Measurements from ENCODE around the gene RAPGEF1. TPM values are rescaled to one million over a fixed set of nuclear protein-coding genes. Genes with fewer than 3 reads are reported as not detected.

RAPGEF1 gene
- total and polyA plus RNA-seq, 9 of the 15 experiments (the other 6 are each of a cell fraction or from before 2014, with no cell fraction given): 0.06 to 44.1 (median 19.9) TPM

DNA sequence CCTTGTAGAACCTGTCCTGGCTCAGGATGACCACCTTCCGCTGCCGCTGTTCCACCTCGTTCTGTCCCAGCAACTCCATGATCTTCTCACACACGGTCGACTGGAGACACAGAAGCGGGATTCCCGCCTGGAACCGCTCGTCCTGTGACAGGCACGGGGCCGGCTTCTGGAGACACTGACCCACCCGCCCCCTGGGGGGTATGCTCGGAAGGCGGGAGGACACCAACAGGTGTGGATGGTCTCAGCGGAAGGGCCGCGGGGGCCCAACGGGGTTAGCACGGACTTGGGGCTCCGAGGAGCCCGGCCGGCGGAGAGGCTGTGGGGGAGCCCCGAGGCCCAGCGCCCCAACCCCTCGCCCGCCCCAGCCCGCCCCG is 209.3 kb downstream of the RAPGEF1 start (continued):
- TF ChIP-seq, protein P1, sequence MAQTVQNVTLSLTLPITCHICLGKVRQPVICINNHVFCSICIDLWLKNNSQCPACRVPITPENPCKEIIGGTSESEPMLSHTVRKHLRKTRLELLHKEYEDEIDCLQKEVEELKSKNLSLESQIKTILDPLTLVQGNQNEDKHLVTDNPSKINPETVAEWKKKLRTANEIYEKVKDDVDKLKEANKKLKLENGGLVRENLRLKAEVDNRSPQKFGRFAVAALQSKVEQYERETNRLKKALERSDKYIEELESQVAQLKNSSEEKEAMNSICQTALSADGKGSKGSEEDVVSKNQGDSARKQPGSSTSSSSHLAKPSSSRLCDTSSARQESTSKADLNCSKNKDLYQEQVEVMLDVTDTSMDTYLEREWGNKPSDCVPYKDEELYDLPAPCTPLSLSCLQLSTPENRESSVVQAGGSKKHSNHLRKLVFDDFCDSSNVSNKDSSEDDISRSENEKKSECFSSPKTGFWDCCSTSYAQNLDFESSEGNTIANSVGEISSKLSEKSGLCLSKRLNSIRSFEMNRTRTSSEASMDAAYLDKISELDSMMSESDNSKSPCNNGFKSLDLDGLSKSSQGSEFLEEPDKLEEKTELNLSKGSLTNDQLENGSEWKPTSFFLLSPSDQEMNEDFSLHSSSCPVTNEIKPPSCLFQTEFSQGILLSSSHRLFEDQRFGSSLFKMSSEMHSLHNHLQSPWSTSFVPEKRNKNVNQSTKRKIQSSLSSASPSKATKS (CRISPR knock-in tag; IDR thresholded peaks at IDR 0.05): no peak
- no peak for TF ChIP-seq CHCHD3 (CRISPR knock-in tag; IDR thresholded peaks at IDR 0.05)

DNA sequence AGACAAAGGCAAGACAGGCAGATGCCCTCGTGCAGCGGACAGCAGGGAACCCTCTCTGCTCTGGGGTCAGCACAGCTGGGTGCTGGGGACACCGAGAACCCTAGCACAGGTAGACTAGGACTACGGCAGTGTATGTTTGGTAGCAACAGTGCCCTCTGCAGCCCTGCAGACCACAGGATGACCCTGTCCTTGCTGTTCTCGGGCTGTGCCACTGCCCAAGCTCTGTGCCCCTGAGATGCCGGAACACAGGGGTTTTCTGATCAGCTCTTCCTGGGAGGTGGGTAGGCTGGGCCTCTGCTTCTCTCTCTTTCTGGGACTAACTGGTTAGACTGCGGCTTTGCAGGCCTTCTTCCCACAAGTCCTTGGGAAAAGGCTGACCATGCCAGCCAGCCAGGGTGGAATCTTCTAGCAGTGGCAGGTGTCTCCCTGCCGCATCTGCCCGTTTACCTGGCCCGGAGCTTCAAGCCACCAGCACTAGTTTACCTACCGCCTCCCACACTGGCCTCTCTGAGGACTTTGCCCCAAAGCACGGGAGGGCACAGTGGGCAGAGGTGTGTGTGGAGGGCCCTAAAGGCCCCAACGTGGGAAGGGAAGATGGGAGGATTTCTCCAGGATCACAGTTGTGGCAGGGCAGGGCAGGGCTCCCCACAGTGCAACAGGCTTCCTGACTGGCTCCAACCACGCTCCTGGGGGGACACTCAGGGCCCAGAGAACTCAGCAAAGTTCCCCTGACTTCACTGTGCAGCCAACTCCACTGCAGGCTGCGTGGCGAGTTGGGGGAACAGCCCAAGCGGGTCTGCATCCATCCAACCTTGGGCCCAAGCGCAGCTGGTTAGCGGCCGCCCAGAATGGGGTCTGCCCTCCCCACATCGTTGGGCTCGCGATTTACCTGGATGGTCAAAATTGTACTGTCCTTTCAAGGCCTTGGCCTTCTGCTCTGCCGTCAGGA is 210.0 kb downstream of the RAPGEF1 start:
- in situ Hi-C loops (cut with MboI): no loop called here
- H3K27me3 ChIP-seq (ENCODE audit: control insufficient read depth in 2 of 2, insufficient read depth in 2 of 2, low read length in 2 of 2): no peaks in the 10 kb centered on the region
- ATAC-seq (no peak; the same call in 2 of the 3 replicates), FAIRE-seq (no peak), DNase-seq (ENCODE audit: extremely low read depth in 1 of 4, low spot score in 3 of 4) (no peak)
- no peaks in the 10 kb centered on the region; the same call in 1 of the 2 replicates for H4K20me1 ChIP-seq (replicated peaks; ENCODE audit: control insufficient read depth, insufficient read depth, low read length)
- ChIA-PET CTCF (ENCODE audit: low intra/inter-chr PET ratio) (no interaction called here), POLR2A (interaction anchor here (0.6 kb wide), 1 partner anchor 205 kb away, joined by 3 read pairs; no protein-coding TSS in a partner anchor)
- BruUV-seq (replicated peaks): TSS peak; percentile 56
- H3K36me3 ChIP-seq (ENCODE audit: control insufficient read depth, insufficient read depth, low read length): peaks cover 51% of the 10 kb centered on the region; the same call in 2 of the 3 replicates
- peak overlapping the region; percentile 95 for H3K4me3 ChIP-seq
- H3K4me2 ChIP-seq (ENCODE audit: insufficient read depth, low read length): peak overlapping the region; percentile 82
- peak overlapping the region; percentile 77 to 93 for H3K9ac ChIP-seq (ENCODE audit: insufficient read depth in 1 of 2, low read depth in 2 of 2, low read length in 2 of 2)
- H2AFZ ChIP-seq (ENCODE audit: low read depth, low read length): peak overlapping the region; percentile 81
- H3K9me3 ChIP-seq (replicated peaks; ENCODE audit: control insufficient read depth, insufficient read depth, low read depth, low read length): no peaks in the 10 kb centered on the region
- H3K27ac ChIP-seq (ENCODE audit: extremely low read depth, low read depth, low read length): peak overlapping the region; percentile 64; the same call in 1 of the 3 replicates
- H3K4me1 ChIP-seq (replicated peaks in 1 of 2; ENCODE audit: control insufficient read depth in 2 of 2, insufficient read depth in 2 of 2, low read length in 2 of 2): peaks cover 12 to 42% of the 10 kb centered on the region in 2 experiments; a peak in 4 of 5 replicates
- intact Hi-C loops (cut with micrococcal nuclease): no loop called here
- H3K79me2 ChIP-seq (ENCODE audit: control insufficient read depth, insufficient read depth, low read length): peaks cover 14% of the 10 kb centered on the region
- no peaks in the 10 kb centered on the region for H3K9me1 ChIP-seq (ENCODE audit: control insufficient read depth, insufficient read depth, low read length)
- WGBS (ENCODE audit: insufficient coverage, low coverage, missing lambda C conversion rate): 71% methylated on average over 24 of the region's 24 CpGs
- TF ChIP-seq NRF1 (conservative IDR thresholded peaks at IDR 0.05 in 1 of 2, IDR thresholded peaks at IDR 0.05 in 1 of 2) (no peak), ZNF583 (CRISPR knock-in tag; IDR thresholded peaks at IDR 0.05) (no peak), ESRRB (CRISPR knock-in tag; IDR thresholded peaks at IDR 0.05; ENCODE audit: borderline replicate concordance) (no peak), NFE2L1 (tag; IDR thresholded peaks at IDR 0.05; ENCODE audit: borderline replicate concordance, low read depth) (no peak), NFIX (CRISPR knock-in tag; IDR thresholded peaks at IDR 0.05; ENCODE audit: low read depth) (no peak), PTTG1 (tag; IDR thresholded peaks at IDR 0.05; ENCODE audit: low read depth) (no peak), SOX6 (IDR thresholded peaks at IDR 0.05) (no peak), PHB (CRISPR knock-in tag; IDR thresholded peaks at IDR 0.05) (no peak), BRD4 (IDR thresholded peaks at IDR 0.05) (no peak), SRSF7 (optimal IDR thresholded peaks at IDR 0.05; ENCODE audit: low read depth, low read length) (no peak), JUN (IDR thresholded peaks at IDR 0.05; ENCODE audit: borderline replicate concordance, low read depth, low read length) (no peak), JUN (CRISPR knock-in tag; IDR thresholded peaks at IDR 0.05; ENCODE audit: borderline replicate concordance) (no peak)
- TF ChIP-seq, protein P2, sequence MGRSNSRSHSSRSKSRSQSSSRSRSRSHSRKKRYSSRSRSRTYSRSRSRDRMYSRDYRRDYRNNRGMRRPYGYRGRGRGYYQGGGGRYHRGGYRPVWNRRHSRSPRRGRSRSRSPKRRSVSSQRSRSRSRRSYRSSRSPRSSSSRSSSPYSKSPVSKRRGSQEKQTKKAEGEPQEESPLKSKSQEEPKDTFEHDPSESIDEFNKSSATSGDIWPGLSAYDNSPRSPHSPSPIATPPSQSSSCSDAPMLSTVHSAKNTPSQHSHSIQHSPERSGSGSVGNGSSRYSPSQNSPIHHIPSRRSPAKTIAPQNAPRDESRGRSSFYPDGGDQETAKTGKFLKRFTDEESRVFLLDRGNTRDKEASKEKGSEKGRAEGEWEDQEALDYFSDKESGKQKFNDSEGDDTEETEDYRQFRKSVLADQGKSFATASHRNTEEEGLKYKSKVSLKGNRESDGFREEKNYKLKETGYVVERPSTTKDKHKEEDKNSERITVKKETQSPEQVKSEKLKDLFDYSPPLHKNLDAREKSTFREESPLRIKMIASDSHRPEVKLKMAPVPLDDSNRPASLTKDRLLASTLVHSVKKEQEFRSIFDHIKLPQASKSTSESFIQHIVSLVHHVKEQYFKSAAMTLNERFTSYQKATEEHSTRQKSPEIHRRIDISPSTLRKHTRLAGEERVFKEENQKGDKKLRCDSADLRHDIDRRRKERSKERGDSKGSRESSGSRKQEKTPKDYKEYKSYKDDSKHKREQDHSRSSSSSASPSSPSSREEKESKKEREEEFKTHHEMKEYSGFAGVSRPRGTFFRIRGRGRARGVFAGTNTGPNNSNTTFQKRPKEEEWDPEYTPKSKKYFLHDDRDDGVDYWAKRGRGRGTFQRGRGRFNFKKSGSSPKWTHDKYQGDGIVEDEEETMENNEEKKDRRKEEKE (IDR thresholded peaks at IDR 0.05; ENCODE audit: borderline replicate concordance in 1 of 2, control insufficient read depth in 1 of 2, low read depth in 2 of 2, low read length in 1 of 2): no peak
